Type B pancreatic cell (in vitro differentiated cells): Measurements from ENCODE around the gene MAST4. TPM values are rescaled to one million over a fixed set of nuclear protein-coding genes. Genes with fewer than 3 reads are reported as not detected.

Source experiments
- DNase-seq: peaks from one replicate; pipeline ENCODE4 v3.0.0; 2021; ENCODE audit warnings: mixed read lengths; ENCODE audit not compliant: unreplicated experiment; ENCODE audit errors: extremely low spot score
- H3K27ac Mint-ChIP-seq: 2 replicates; pipeline ENCODE4 v1.8.0; 2021; ENCODE audit warnings: mild to moderate bottlenecking, mixed read lengths
- H3K27me3 Mint-ChIP-seq: 2 replicates; pipeline ENCODE4 v1.8.0; 2021; ENCODE audit warnings: mixed read lengths
- H3K36me3 Mint-ChIP-seq: 2 replicates; pipeline ENCODE4 v1.8.0; 2021; ENCODE audit warnings: mixed read lengths
- H3K4me1 Mint-ChIP-seq: one replicate; pipeline ENCODE4 v1.8.0; 2021; ENCODE audit warnings: mixed read lengths; ENCODE audit not compliant: unreplicated experiment
- H3K4me3 Mint-ChIP-seq: 2 replicates; pipeline ENCODE4 v1.8.0; 2021; ENCODE audit warnings: mild to moderate bottlenecking, mixed read lengths
- H3K9me3 Mint-ChIP-seq: 2 replicates; pipeline ENCODE4 v1.8.0; 2021; ENCODE audit warnings: mixed read lengths
- CTCF ChIP-seq: fragments of 200-600 bp; sonication (generic); conservative IDR thresholded peaks from 2 replicates; pipeline ENCODE4 v1.5.0; 2021; ENCODE audit warnings: antibody characterized with exemption, mild to moderate bottlenecking
- total RNA-seq: library from RNA; stranded (reverse); gene quantifications from 2 replicates; pipeline ENCODE4 v1.2.1, GENCODE V29; 2021; ENCODE audit warnings: low replicate concordance

Gene MAST4
- total RNA-seq, 1 donor from 2014 or later, result 23.0 TPM

- no peaks in the 10 kb centered on the region for H3K9me3 Mint-ChIP-seq
- no peak for DNase-seq
- no peak for TF ChIP-seq CTCF
- no peaks in the 10 kb centered on the region for H3K27me3 Mint-ChIP-seq
- H3K4me1 Mint-ChIP-seq, result peaks cover 10% of the 10 kb centered on the region
- no peak overlapping the region for H3K4me3 Mint-ChIP-seq
- H3K27ac Mint-ChIP-seq, result no peak overlapping the region
- peaks cover 57% of the 10 kb centered on the region for H3K36me3 Mint-ChIP-seq
These were observed 550.8 kb downstream of the MAST4 start for GRCh38 chr5:67146981-67147380.

- no peak for TF ChIP-seq CTCF
- Mint-ChIP-seq H3K9me3 (no peaks in the 10 kb centered on the region), H3K27me3 (no peaks in the 10 kb centered on the region), H3K4me1 (peaks cover 7% of the 10 kb centered on the region), H3K4me3 (no peak overlapping the region), H3K36me3 (peaks cover 50% of the 10 kb centered on the region), H3K27ac (no peak overlapping the region)
- no peak for DNase-seq
These were observed 551.6 kb downstream of the MAST4 start for GRCh38 chr5:67147760-67148159.

GRCh38 chr5:67149057-67149950 is 553.1 kb downstream of the MAST4 start:
- TF ChIP-seq CTCF, result no peak
- Mint-ChIP-seq H3K9me3 (no peaks in the 10 kb centered on the region), H3K27ac (peak overlapping the region; percentile 4), H3K36me3 (peaks cover 42% of the 10 kb centered on the region), H3K4me3 (peak overlapping the region; percentile 24), H3K4me1 (peaks cover 7% of the 10 kb centered on the region), H3K27me3 (no peaks in the 10 kb centered on the region)
- no peak for DNase-seq

GRCh38 chr5:67149951-67150523 is 553.8 kb downstream of the MAST4 start:
- Mint-ChIP-seq H3K9me3 (no peaks in the 10 kb centered on the region), H3K4me3 (no peak overlapping the region), H3K36me3 (peaks cover 45% of the 10 kb centered on the region), H3K27ac (no peak overlapping the region), H3K27me3 (no peaks in the 10 kb centered on the region), H3K4me1 (peaks cover 7% of the 10 kb centered on the region)
- peak; percentile 61 for TF ChIP-seq CTCF
- DNase-seq, result no peak

- no peak for DNase-seq
- H3K27me3 Mint-ChIP-seq, result no peaks in the 10 kb centered on the region
- no peak overlapping the region for H3K27ac Mint-ChIP-seq
- H3K4me1 Mint-ChIP-seq, result no peaks in the 10 kb centered on the region
- H3K36me3 Mint-ChIP-seq, result peaks cover 35% of the 10 kb centered on the region
- H3K9me3 Mint-ChIP-seq, result no peaks in the 10 kb centered on the region
- TF ChIP-seq CTCF, result no peak
- H3K4me3 Mint-ChIP-seq, result no peak overlapping the region
These were observed 556.2 kb downstream of the MAST4 start for GRCh38 chr5:67152400-67152799.
